Measurements from ENCODE around the gene MCRIP1.

Gene MCRIP1

DNA sequence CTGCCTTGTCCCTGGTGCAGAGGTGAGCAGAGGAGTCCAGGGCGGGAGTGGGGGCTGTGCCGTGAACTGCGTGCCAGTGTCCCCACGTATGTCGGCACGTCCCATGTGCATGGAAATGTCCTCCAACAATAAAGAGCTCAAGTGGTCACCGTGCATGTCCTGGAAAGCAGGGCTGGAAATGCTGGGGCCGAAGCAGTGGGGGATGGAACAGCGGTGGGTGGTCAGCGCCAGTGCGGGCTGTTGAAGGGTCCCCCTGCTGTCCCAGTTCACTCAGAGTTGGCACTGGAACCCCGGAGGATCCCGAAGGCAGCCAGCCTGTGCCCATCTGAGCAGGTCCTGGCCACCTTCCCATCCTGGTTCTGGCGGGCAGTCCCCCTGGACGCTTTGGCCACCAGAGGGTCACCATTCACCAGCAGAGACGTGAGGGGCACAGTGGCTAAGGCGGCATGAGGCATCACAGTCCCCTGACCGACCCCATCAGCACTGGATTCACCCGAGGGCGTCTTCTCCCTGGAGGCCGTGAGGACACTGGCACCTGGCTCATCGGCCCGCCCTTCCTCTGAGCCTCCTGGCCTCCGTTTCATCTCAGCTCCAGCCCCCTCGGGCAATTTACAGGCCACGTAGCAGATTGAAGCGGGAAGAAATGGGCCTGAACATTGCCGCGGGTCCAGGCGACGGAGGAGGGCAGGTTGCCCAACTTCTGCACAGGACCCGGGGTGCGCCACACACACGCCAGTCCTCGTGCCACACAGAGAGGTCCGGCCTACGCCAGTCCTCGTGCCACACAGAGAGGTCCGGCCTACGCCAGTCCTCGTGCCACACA is 19.0 kb downstream of the MCRIP1 start:
- Histone ChIP-seq H3K9me2 (replicated peaks; ENCODE audit: insufficient read depth, low read length) (no peaks in the 10 kb centered on the region), H3K79me2 (ENCODE audit: insufficient read depth, low read length) (no peaks in the 10 kb centered on the region), H4K20me1 (ENCODE audit: low read depth, low read length) (no peaks in the 10 kb centered on the region), H3K36me3 (ENCODE audit: low read length) (no peaks in the 10 kb centered on the region), H3K27me3 (ENCODE audit: low read length) (no peaks in the 10 kb centered on the region), H3K27ac (ENCODE audit: low read depth, low read length) (no peak overlapping the region), H3K9ac (ENCODE audit: low read length) (no peak overlapping the region), H3K4me2 (ENCODE audit: low read depth, low read length, poor library complexity, severe bottlenecking) (no peak overlapping the region), H3F3A (ENCODE audit: insufficient read depth) (no peaks in the 10 kb centered on the region), H2AFZ (ENCODE audit: low read depth, low read length, severe bottlenecking) (no peak overlapping the region), H3K9me3 (ENCODE audit: insufficient read depth, low read length) (no peaks in the 10 kb centered on the region), H3K4me3 (ENCODE audit: insufficient read depth, low read length, poor library complexity, severe bottlenecking) (no peak overlapping the region)
- no peak for TF ChIP-seq CTCF (IDR thresholded peaks at IDR 0.05; ENCODE audit: insufficient read depth, low read length, poor library complexity, severe bottlenecking)
- no peak for TF ChIP-seq EZH2phosphoT487 (conservative IDR thresholded peaks at IDR 0.05; ENCODE audit: low read length)

- H3K4me2 ChIP-seq (ENCODE audit: low read depth, low read length, poor library complexity, severe bottlenecking), result no peak overlapping the region
- H4K20me1 ChIP-seq (ENCODE audit: low read depth, low read length), result no peaks in the 10 kb centered on the region
- H3K9me2 ChIP-seq (replicated peaks; ENCODE audit: insufficient read depth, low read length), result no peaks in the 10 kb centered on the region
- H3K9ac ChIP-seq (ENCODE audit: low read length), result no peak overlapping the region
- no peak overlapping the region for H3K27ac ChIP-seq (ENCODE audit: low read depth, low read length)
- H2AFZ ChIP-seq (ENCODE audit: low read depth, low read length, severe bottlenecking), result no peak overlapping the region
- no peak overlapping the region for H3K4me3 ChIP-seq (ENCODE audit: insufficient read depth, low read length, poor library complexity, severe bottlenecking)
- TF ChIP-seq CTCF (IDR thresholded peaks at IDR 0.05; ENCODE audit: insufficient read depth, low read length, poor library complexity, severe bottlenecking) (no peak), EZH2phosphoT487 (conservative IDR thresholded peaks at IDR 0.05; ENCODE audit: low read length) (no peak)
- H3K79me2 ChIP-seq (ENCODE audit: insufficient read depth, low read length), result no peaks in the 10 kb centered on the region
- H3F3A ChIP-seq (ENCODE audit: insufficient read depth), result no peaks in the 10 kb centered on the region
- H3K36me3 ChIP-seq (ENCODE audit: low read length), result no peaks in the 10 kb centered on the region
- H3K27me3 ChIP-seq (ENCODE audit: low read length), result no peaks in the 10 kb centered on the region
- no peaks in the 10 kb centered on the region for H3K9me3 ChIP-seq (ENCODE audit: insufficient read depth, low read length)
Observed at GRCh38 chr17:81813371-81813684, 19.8 kb downstream of the MCRIP1 start.

DNA sequence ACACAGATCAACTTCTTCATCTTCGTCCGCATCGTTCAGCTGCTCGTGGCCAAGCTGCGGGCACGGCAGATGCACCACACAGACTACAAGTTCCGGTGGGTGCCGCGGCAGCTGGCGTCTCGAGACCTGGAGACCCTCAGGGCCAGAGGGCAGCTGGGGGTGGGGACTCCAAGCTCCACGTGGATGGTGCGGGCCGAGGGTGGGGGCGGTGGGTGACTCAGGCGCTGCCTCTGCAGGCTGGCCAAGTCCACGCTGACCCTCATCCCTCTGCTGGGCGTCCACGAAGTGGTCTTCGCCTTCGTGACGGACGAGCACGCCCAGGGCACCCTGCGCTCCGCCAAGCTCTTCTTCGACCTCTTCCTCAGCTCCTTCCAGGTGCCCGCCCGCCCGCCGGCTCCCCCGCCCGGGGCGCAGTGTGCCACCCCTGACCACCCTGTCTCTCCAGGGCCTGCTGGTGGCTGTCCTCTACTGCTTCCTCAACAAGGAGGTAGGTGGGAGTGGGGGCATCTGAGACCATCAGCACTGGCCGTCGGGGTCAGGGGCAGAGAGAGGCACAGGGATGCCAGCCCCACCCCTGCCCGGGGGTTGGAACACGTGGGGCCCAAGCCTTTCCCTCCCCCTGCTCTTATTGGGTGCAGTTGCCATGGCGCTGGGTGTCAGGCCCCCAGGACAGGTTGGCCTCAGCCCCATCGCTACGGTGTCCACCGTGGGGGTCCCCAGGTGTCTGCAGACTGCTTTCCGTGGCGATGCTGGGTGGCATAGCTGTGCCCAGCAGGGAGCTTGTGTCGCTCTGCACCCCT is 20.3 kb downstream of the MCRIP1 start:
- Histone ChIP-seq H3K36me3 (ENCODE audit: low read length) (no peaks in the 10 kb centered on the region), H3K9me2 (replicated peaks; ENCODE audit: insufficient read depth, low read length) (no peaks in the 10 kb centered on the region), H3K79me2 (ENCODE audit: insufficient read depth, low read length) (no peaks in the 10 kb centered on the region), H3K9ac (ENCODE audit: low read length) (no peak overlapping the region), H3K4me3 (ENCODE audit: insufficient read depth, low read length, poor library complexity, severe bottlenecking) (no peak overlapping the region), H3K27me3 (ENCODE audit: low read length) (no peaks in the 10 kb centered on the region), H3K27ac (ENCODE audit: low read depth, low read length) (no peak overlapping the region), H3K4me2 (ENCODE audit: low read depth, low read length, poor library complexity, severe bottlenecking) (no peak overlapping the region), H2AFZ (ENCODE audit: low read depth, low read length, severe bottlenecking) (no peak overlapping the region), H3K9me3 (ENCODE audit: insufficient read depth, low read length) (no peaks in the 10 kb centered on the region), H4K20me1 (ENCODE audit: low read depth, low read length) (no peaks in the 10 kb centered on the region), H3F3A (ENCODE audit: insufficient read depth) (no peaks in the 10 kb centered on the region)
- TF ChIP-seq EZH2phosphoT487 (conservative IDR thresholded peaks at IDR 0.05; ENCODE audit: low read length) (no peak), CTCF (IDR thresholded peaks at IDR 0.05; ENCODE audit: insufficient read depth, low read length, poor library complexity, severe bottlenecking) (no peak)

All from SU-DHL-6 (cell line).